B cell (primary cell): ENCODE data around the gene PRELID2. TPM values are rescaled to one million over a fixed set of nuclear protein-coding genes. Genes with fewer than 3 reads are reported as not detected.
"Not testable (repeated sequence)": the region's sequence is repeated elsewhere in the genome, so short reads cannot be mapped to it uniquely, and the experiment has no call there.

ENCODE experiments used
- ATAC-seq: fragments of 200-7000 bp; cut with Tn5 transposase; one replicate; pipeline ENCODE4 v1.10.0; 2021; ENCODE audit warnings: low read depth, mild to moderate bottlenecking, moderate number of reproducible peaks, moderate library complexity
- CTCF ChIA-PET: fragments of 350-600 bp; sonication (Branson Sonifier 250); formaldehyde crosslinking; loops from one replicate; lab custom pipeline; 2021; ENCODE audit warnings: antibody characterized with exemption, inconsistent platforms; lab: Charles Lee
- POLR2A ChIA-PET: fragments of 350-600 bp; sonication (Branson Sonifier 250); formaldehyde crosslinking; loops from one replicate; lab custom pipeline; 2021; ENCODE audit warnings: antibody characterized with exemption; lab: Charles Lee
- DNase-seq: peaks from one replicate; pipeline ENCODE4 v3.0.0; 2013
- H2AFZ ChIP-seq: 2 replicates; pipeline ENCODE4 v1.6.1; 2012; ENCODE audit warnings: mild to moderate bottlenecking, low read depth, low read length; ENCODE audit not compliant: insufficient read depth, poor library complexity, severe bottlenecking
- H3K27ac ChIP-seq, 2 donors: 1 replicate in 1 of 2; 2 replicates in 1 of 2; pipeline ENCODE4 v1.5.1; 2012 to 2013; ENCODE audit warnings: low read length in 2 of 2, mild to moderate bottlenecking in 2 of 2, moderate library complexity in 1 of 2
- H3K27me3 ChIP-seq, 4 experiments: fragments of 200-600 bp in 1 of 4; sonication (generic) in 1 of 4; replicated peaks in 1 of 4; 1 replicate in 2 of 4; 2 replicates in 2 of 4; pipeline versions ENCODE4 v1.6.1 to v1.7.0; 2013 to 2016; ENCODE audit warnings: low read length in 3 of 4, mild to moderate bottlenecking in 2 of 4, mixed read lengths in 1 of 4, moderate library complexity in 1 of 4; ENCODE audit not compliant: insufficient read depth in 4 of 4, control insufficient read depth in 3 of 4; ENCODE audit errors: control extremely low read depth in 1 of 4
- H3K36me3 ChIP-seq, 2 experiments: replicated peaks in 1 of 2; 1 replicate in 1 of 2; 2 replicates in 1 of 2; pipeline versions ENCODE4 v1.6.1 to v1.7.1; 2013; ENCODE audit warnings: low read length in 1 of 2; ENCODE audit not compliant: insufficient read depth in 2 of 2, control insufficient read depth in 1 of 2; ENCODE audit errors: control extremely low read depth in 1 of 2, extremely low read depth in 1 of 2
- H3K4me1 ChIP-seq, 2 donors: fragments of 200-600 bp in 1 of 2; sonication (generic) in 1 of 2; 1 replicate in 1 of 2; 2 replicates in 1 of 2; pipeline versions ENCODE4 v1.5.1 to v1.6.1; 2013 to 2017; ENCODE audit warnings: low read length in 2 of 2; ENCODE audit not compliant: control insufficient read depth in 2 of 2, insufficient read depth in 2 of 2
- H3K4me2 ChIP-seq: replicated peaks from 2 replicates; pipeline ENCODE3; 2012; ENCODE audit warnings: mild to moderate bottlenecking, low read depth, low read length; ENCODE audit not compliant: poor library complexity, severe bottlenecking
- H3K4me3 ChIP-seq, 5 experiments: fragments of 200-600 bp in 1 of 5; sonication (generic) in 1 of 5; 1 replicate in 3 of 5; 2 replicates in 2 of 5; pipeline versions ENCODE4 v1.5.1 to v1.7.0; 2011 to 2016; ENCODE audit warnings: low read length in 4 of 5, mild to moderate bottlenecking in 4 of 5, low read depth in 2 of 5, control low read depth in 1 of 5, moderate library complexity in 1 of 5; ENCODE audit not compliant: insufficient read depth in 1 of 5; ENCODE audit errors: control extremely low read depth in 1 of 5, extremely low read depth in 1 of 5
- H3K79me2 ChIP-seq: fragments of 200-600 bp; sonication (generic); one replicate; pipeline ENCODE4 v1.6.0; 2016; ENCODE audit warnings: low read length; ENCODE audit not compliant: control insufficient read depth, insufficient read depth
- H3K9ac ChIP-seq: fragments of 200-600 bp; sonication (generic); 2 replicates; pipeline ENCODE4 v1.6.1; 2017; ENCODE audit warnings: mild to moderate bottlenecking, low read length, moderate library complexity
- H3K9me3 ChIP-seq, 3 donors: one replicate each; pipeline versions ENCODE4 v1.6.1 to v1.7.1; 2013; ENCODE audit warnings: low read length in 2 of 3; ENCODE audit not compliant: control insufficient read depth in 2 of 3, insufficient read depth in 1 of 3; ENCODE audit errors: control extremely low read depth in 1 of 3
- H4K20me1 ChIP-seq: 2 replicates; pipeline ENCODE4 v1.6.0; 2012; ENCODE audit warnings: mild to moderate bottlenecking, low read length; ENCODE audit not compliant: insufficient read depth, control insufficient read depth, poor library complexity, severe bottlenecking
- H3K27ac Mint-ChIP-seq: one replicate; pipeline ENCODE4 v1.8.0; 2021; ENCODE audit warnings: mixed read lengths
- H3K27me3 Mint-ChIP-seq: one replicate; pipeline ENCODE4 v1.8.0; 2021; ENCODE audit warnings: mixed read lengths
- H3K4me1 Mint-ChIP-seq: one replicate; pipeline ENCODE4 v1.8.0; 2021; ENCODE audit warnings: mixed read lengths
- H3K4me3 Mint-ChIP-seq: one replicate; pipeline ENCODE4 v1.8.0; 2021; ENCODE audit warnings: mixed read lengths
- H3K9me3 Mint-ChIP-seq: one replicate; pipeline ENCODE4 v1.8.0; 2022; ENCODE audit warnings: mixed read lengths; ENCODE audit not compliant: insufficient read depth
- CTCF ChIP-seq: fragments of 200-600 bp; IDR thresholded peaks from one replicate; pipeline ENCODE4 v1.8.0; 2022; ENCODE audit warnings: antibody characterized with exemption, mild to moderate bottlenecking
- EZH2 ChIP-seq: IDR thresholded peaks from 2 replicates; pipeline ENCODE4 v1.6.1; 2012; ENCODE audit warnings: borderline replicate concordance, low read depth, mild to moderate bottlenecking, moderate library complexity, low read length; ENCODE audit not compliant: insufficient read depth, poor library complexity, severe bottlenecking
- WGBS: methylation state at CpG from one replicate; pipeline ENCODE4 v1.1.5; 2013; ENCODE audit warnings: missing lambda C conversion rate; ENCODE audit not compliant: insufficient coverage; 5-methylcytosine and 5-hydroxymethylcytosine counted together
- intact Hi-C: fragments of 100-400 bp; cut with micrococcal nuclease; formaldehyde crosslinking; loops from one replicate; pipeline ENCODE4 v1.10.0; 2022
- polyA plus RNA-seq: library from polyadenylated mRNA; depleted of rRNA; stranded (reverse); fragments of >200 nt; gene quantifications from 2 replicates; pipeline ENCODE4 v1.2.3, GENCODE V29; 2012
- total RNA-seq, 2 donors: library from RNA; stranded (reverse); fragments of 120-200 nt in 1 of 2; gene quantifications; 1 replicate in 1 of 2; 2 replicates in 1 of 2; pipeline versions ENCODE4 v1.2.3 to v1.2.4, GENCODE V29; 2013 to 2022

Gene PRELID2
- total and polyA plus RNA-seq, 2 donors (not counting 1 experiment from before 2014, with no cell fraction given) = 0.63 to 2.7 TPM

- H3K9me3 Mint-ChIP-seq = peaks cover 4% of the 10 kb centered on the region
- no peak overlapping the region for H3K4me3 ChIP-seq
- no peak overlapping the region for H3K4me3 Mint-ChIP-seq
- no peaks in the 10 kb centered on the region for H3K79me2 ChIP-seq
- intact Hi-C loops = no loop called here
- ATAC-seq (no peak), DNase-seq (no peak)
- no peak overlapping the region for H3K9ac ChIP-seq
- H3K4me1 ChIP-seq = no peaks in the 10 kb centered on the region
- peaks cover 0 to 4% (median 0%) of the 10 kb centered on the region in 3 donors for H3K9me3 ChIP-seq
- no peak for TF ChIP-seq CTCF
- TF ChIP-seq EZH2 = no peak
- CTCF ChIA-PET = no interaction called here
- H3K4me2 ChIP-seq = no peak overlapping the region
- no peak overlapping the region for H3K27ac Mint-ChIP-seq
- no peaks in the 10 kb centered on the region for H3K36me3 ChIP-seq
- H3K27me3 ChIP-seq = no peaks in the 10 kb centered on the region
- POLR2A ChIA-PET = no interaction called here
- no peaks in the 10 kb centered on the region for H3K27me3 Mint-ChIP-seq
- H2AFZ ChIP-seq = no peak overlapping the region
- no peaks in the 10 kb centered on the region for H3K4me1 Mint-ChIP-seq
- H3K27ac ChIP-seq = no peak overlapping the region
- H4K20me1 ChIP-seq = no peaks in the 10 kb centered on the region
Observed at GRCh38 chr5:145738227-145738626, 96.9 kb downstream of the PRELID2 start.

- no peak overlapping the region for H3K4me3 Mint-ChIP-seq
- Histone ChIP-seq H3K79me2 (no peaks in the 10 kb centered on the region), H3K9ac (no peak overlapping the region), H4K20me1 (no peaks in the 10 kb centered on the region), H3K4me2 (no peak overlapping the region), H3K36me3 (no peaks in the 10 kb centered on the region), H3K4me3 (no peak overlapping the region), H3K27me3 (no peaks in the 10 kb centered on the region), H2AFZ (no peak overlapping the region), H3K9me3 (peaks cover 0 to 4% (median 0%) of the 10 kb centered on the region in 3 donors), H3K27ac (no peak overlapping the region), H3K4me1 (no peaks in the 10 kb centered on the region)
- CTCF ChIA-PET = no interaction called here
- POLR2A ChIA-PET = no interaction called here
- intact Hi-C loops = no loop called here
- peaks cover 2% of the 10 kb centered on the region for H3K9me3 Mint-ChIP-seq
- no CpG with 5 or more reads among the region's 1 CpG for WGBS
- H3K27me3 Mint-ChIP-seq = no peaks in the 10 kb centered on the region
- DNase-seq (no peak), ATAC-seq (no peak)
- no peaks in the 10 kb centered on the region for H3K4me1 Mint-ChIP-seq
- TF ChIP-seq CTCF (no peak), EZH2 (no peak)
- H3K27ac Mint-ChIP-seq = no peak overlapping the region
Observed at GRCh38 chr5:145737578-145737977, 97.6 kb downstream of the PRELID2 start.

- H3K9me3 Mint-ChIP-seq = peaks cover 11% of the 10 kb centered on the region
- H3K4me3 ChIP-seq, H4K20me1 ChIP-seq, H3K4me1 Mint-ChIP-seq, H3K27me3 Mint-ChIP-seq, POLR2A ChIA-PET, H3K4me2 ChIP-seq, CTCF ChIA-PET, H3K4me3 Mint-ChIP-seq, H3K27me3 ChIP-seq, H2AFZ ChIP-seq, ATAC-seq, H3K27ac ChIP-seq, H3K79me2 ChIP-seq, H3K4me1 ChIP-seq, H3K36me3 ChIP-seq, H3K9ac ChIP-seq, DNase-seq, intact Hi-C loops, H3K27ac Mint-ChIP-seq: not testable (repeated sequence)
- peaks cover 0 to 10% (median 10%) of the 10 kb centered on the region in 3 donors for H3K9me3 ChIP-seq
- WGBS = 100% methylated on average over 1 of the region's 1 CpG
Observed at GRCh38 chr5:145729956-145730355, 105.2 kb downstream of the PRELID2 start.
